GM13977 (cell line): ENCODE measurements around the gene MAPKAPK2.

Source experiments
- DNase-seq: peaks from one replicate; pipeline ENCODE4 v3.0.0; 2012; ENCODE audit warnings: low spot score
- CTCF ChIP-seq: IDR thresholded peaks from 2 replicates; pipeline ENCODE4 v1.5.1; 2012; ENCODE audit warnings: mild to moderate bottlenecking, control low read depth; ENCODE audit not compliant: insufficient read depth; ENCODE audit errors: extremely low read depth, missing control alignments
- in situ Hi-C: fragments of 300-500 bp; cut with MboI; formaldehyde crosslinking; loops from one replicate; pipeline ENCODE4 v1.12.0; 2022; ENCODE audit warnings: low sequenced_read_pairs, low pct_unique_long_range_greater_than_20kb, mixed read lengths, inconsistent platforms; ENCODE audit not compliant: unreplicated experiment

MAPKAPK2 gene

GRCh38 chr1:206680279-206680678, 4.4 kb upstream of the MAPKAPK2 start:
- in situ Hi-C loops: no loop called here
- TF ChIP-seq CTCF: no peak
- DNase-seq: no peak

- in situ Hi-C loops: no loop called here
- DNase-seq: no peak
- no peak for TF ChIP-seq CTCF
These were observed 3.3 kb upstream of the MAPKAPK2 start for GRCh38 chr1:206681359-206681758.

GRCh38 chr1:206682111-206682510, 2.6 kb upstream of the MAPKAPK2 start:
- DNase-seq: peak; percentile 48
- in situ Hi-C loops: no loop called here
- no peak for TF ChIP-seq CTCF

GRCh38 chr1:206683313-206683712, 1.4 kb upstream of the MAPKAPK2 start:
- in situ Hi-C loops: no loop called here
- TF ChIP-seq CTCF: no peak
- no peak for DNase-seq

GRCh38 chr1:206684003-206684402, 702 bp upstream of the MAPKAPK2 start:
- no peak for DNase-seq
- TF ChIP-seq CTCF: no peak
- in situ Hi-C loops: no loop called here

- no peak for TF ChIP-seq CTCF
- in situ Hi-C loops: no loop called here
- DNase-seq: peak; percentile 67
These were observed 646 bp downstream of the MAPKAPK2 start for GRCh38 chr1:206685334-206685768.
